BJ (cell line): ENCODE measurements around the gene PTPRG. TPM values are rescaled to one million over a fixed set of nuclear protein-coding genes. Genes with fewer than 3 reads are reported as not detected.

Source experiments
- CTCF ChIA-PET: fragments of 350-600 bp; formaldehyde crosslinking; extraction: SDS; loops from one replicate; lab custom pipeline; 2021; ENCODE audit warnings: antibody characterized with exemption, inconsistent platforms; lab: Yijun Ruan, JAX
- POLR2A ChIA-PET: fragments of 300-600 bp; sonication (Branson Sonifier 250); formaldehyde crosslinking; extraction: SDS; loops from one replicate; lab custom pipeline; 2021; ENCODE audit warnings: antibody characterized with exemption; lab: Charles Lee
- DNase-seq: peaks from one replicate; pipeline ENCODE4 v3.0.0-alpha.2; 2011; ENCODE audit warnings: low read depth
- H3K27me3 ChIP-seq: 2 replicates; pipeline ENCODE4 v1.6.0; 2011; ENCODE audit warnings: low read length; ENCODE audit not compliant: control insufficient read depth, insufficient read depth
- H3K36me3 ChIP-seq: 2 replicates; pipeline ENCODE4 v1.5.1; 2011; ENCODE audit warnings: low read length; ENCODE audit not compliant: control insufficient read depth, insufficient read depth
- H3K4me3 ChIP-seq: 2 replicates; pipeline ENCODE4 v1.5.1; 2011; ENCODE audit warnings: low read depth, mild to moderate bottlenecking, control low read depth, low read length
- CTCF ChIP-seq: IDR thresholded peaks from 2 replicates; pipeline ENCODE4 v1.5.1; 2011; ENCODE audit warnings: low read depth, mild to moderate bottlenecking, control low read depth, inconsistent platforms, low read length, moderate library complexity; ENCODE audit not compliant: insufficient read depth
- polyA plus RNA-seq: library from polyadenylated mRNA; depleted of rRNA; stranded (reverse); fragments of >200 nt; gene quantifications from 2 replicates; pipeline ENCODE4 v1.2.3, GENCODE V29; 2011

PTPRG gene
- polyA plus RNA-seq, 1 experiment, result 20.8 TPM

GRCh38 chr3:61606196-61606595 is 44.8 kb downstream of the PTPRG start:
- Histone ChIP-seq H3K27me3 (no peaks in the 10 kb centered on the region), H3K4me3 (no peak overlapping the region), H3K36me3 (no peaks in the 10 kb centered on the region; the same call in 1 of the 2 replicates)
- POLR2A ChIA-PET, result no interaction called here
- DNase-seq, result no peak
- CTCF ChIA-PET, result interaction anchor here (1.7 kb wide), 1 partner anchor 42 kb away, joined by 4 read pairs; no protein-coding TSS in a partner anchor
- TF ChIP-seq CTCF, result no peak

GRCh38 chr3:61608072-61608471 is 46.7 kb downstream of the PTPRG start:
- ChIA-PET CTCF (interaction anchor here (0.7 to 1.2 kb wide), 2 partner anchors 25 to 259 kb away, joined by 3 read pairs; no protein-coding TSS in a partner anchor), POLR2A (no interaction called here)
- no peak for TF ChIP-seq CTCF
- no peak for DNase-seq
- Histone ChIP-seq H3K36me3 (no peaks in the 10 kb centered on the region; the same call in 1 of the 2 replicates), H3K27me3 (no peaks in the 10 kb centered on the region), H3K4me3 (no peak overlapping the region)

- ChIA-PET POLR2A (no interaction called here), CTCF (interaction anchor here (1.2 kb wide), 1 partner anchor 25 kb away, joined by 3 read pairs; no protein-coding TSS in a partner anchor)
- Histone ChIP-seq H3K4me3 (no peak overlapping the region), H3K36me3 (no peaks in the 10 kb centered on the region), H3K27me3 (no peaks in the 10 kb centered on the region)
- TF ChIP-seq CTCF, result no peak
- DNase-seq, result no peak
Observed at GRCh38 chr3:61608711-61609110, 47.3 kb downstream of the PTPRG start.

GRCh38 chr3:61610316-61610715 is 48.9 kb downstream of the PTPRG start:
- TF ChIP-seq CTCF, result no peak
- DNase-seq, result no peak
- ChIA-PET POLR2A (no interaction called here), CTCF (interaction anchor here (1.2 kb wide), 1 partner anchor 15 kb away, joined by 5 read pairs; no protein-coding TSS in a partner anchor)
- H3K36me3 ChIP-seq, result no peaks in the 10 kb centered on the region; the same call in 1 of the 2 replicates
- no peaks in the 10 kb centered on the region for H3K27me3 ChIP-seq
- H3K4me3 ChIP-seq, result no peak overlapping the region

- no peak for DNase-seq
Observed at GRCh38 chr3:61612211-61613194, 51.1 kb downstream of the PTPRG start.

More at GRCh38 chr3:61612211-61613194, 51.1 kb downstream of the PTPRG start:
- H3K4me3 ChIP-seq, result no peak overlapping the region
- ChIA-PET POLR2A (no interaction called here), CTCF (no interaction called here)
- TF ChIP-seq CTCF, result no peak
- H3K36me3 ChIP-seq, result no peaks in the 10 kb centered on the region; the same call in 1 of the 2 replicates
- no peaks in the 10 kb centered on the region for H3K27me3 ChIP-seq
